Measurements from ENCODE around the gene MPC2.
"Not testable (repeated sequence)": the region's sequence is repeated elsewhere in the genome, so short reads cannot be mapped to it uniquely, and the experiment has no call there.

MPC2 gene

DNA sequence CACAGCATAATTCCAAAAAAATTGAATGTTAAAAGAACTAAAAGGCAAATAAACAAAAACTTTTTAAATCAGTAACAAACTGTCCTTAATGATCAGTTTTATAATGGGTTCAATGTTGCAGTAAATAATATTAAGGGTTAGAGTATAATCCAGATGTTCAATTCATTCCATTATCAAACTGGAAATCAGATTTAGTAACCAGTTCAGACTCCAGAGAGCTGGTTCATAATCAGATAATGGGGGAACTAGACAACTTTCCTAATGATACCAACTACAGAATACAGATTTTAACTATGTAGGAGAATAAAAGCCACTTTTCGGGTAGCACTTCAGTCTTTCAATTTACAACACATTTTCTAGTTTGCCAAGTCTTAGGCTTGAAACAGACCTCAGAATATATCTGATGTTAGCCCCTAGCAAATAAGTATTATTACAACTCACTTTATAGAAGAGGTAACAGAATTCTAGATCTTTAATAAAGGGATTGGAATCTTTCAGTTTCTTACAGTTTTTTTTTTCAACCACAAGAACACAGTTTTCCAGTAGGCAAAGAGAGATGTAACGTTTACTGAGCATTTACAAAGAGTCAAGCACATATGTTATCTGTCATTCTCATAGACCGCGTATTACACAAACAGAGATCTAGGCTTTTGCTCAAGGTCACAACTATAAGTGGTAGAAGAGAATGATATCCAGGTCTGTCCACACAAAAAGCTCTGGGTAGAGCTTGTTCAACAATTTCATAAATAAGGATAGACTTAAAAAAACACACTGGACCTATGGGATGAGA is 2.3 kb downstream of the MPC2 start:
- no peak for DNase-seq

GRCh38 chr1:167933788-167934187 is 3.1 kb downstream of the MPC2 start:
- no peak for DNase-seq

GRCh38 chr1:167929725-167930124 is 7.1 kb downstream of the MPC2 start:
- no peak for DNase-seq

- DNase-seq = not testable (repeated sequence)
Measured at GRCh38 chr1:167928919-167929318, 8.0 kb downstream of the MPC2 start.

GRCh38 chr1:167928457-167928852 is 8.4 kb downstream of the MPC2 start:
- no peak for DNase-seq

DNA sequence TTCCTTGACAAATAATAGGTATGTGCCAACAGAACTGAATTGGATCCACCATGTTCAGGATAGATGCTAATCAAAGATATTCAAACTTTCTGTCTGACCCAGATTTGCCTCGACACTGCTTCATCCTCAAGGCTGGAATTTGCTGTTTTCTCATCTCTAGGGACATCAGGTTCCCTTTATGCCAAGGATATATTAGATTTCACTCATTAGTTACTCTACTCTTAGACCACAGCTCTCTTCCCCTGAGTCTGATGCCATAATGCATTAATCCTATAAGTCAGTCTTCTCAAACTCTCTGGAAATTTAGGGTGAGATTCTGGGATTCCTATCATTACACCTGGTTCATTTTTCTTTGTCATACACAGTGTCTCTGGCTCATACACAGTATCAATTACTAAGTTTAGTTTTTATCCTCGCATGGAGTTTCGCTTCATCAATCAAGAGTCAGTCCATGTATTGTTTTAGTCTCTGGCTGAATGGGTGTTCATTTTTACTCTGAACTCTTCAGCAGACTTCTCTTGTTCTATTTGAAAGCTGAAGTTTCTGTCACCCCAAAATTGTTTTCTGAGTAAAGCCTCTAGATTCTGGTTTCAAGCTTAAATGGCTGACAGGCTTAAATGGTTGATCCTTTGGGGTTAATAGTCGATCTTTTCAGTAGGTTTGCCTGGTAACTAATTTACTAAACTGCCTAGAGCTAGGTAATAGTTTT is 9.7 kb downstream of the MPC2 start:
- DNase-seq = no peak

GRCh38 chr1:167926486-167926997 is 10.3 kb downstream of the MPC2 start:
- DNase-seq = no peak

GRCh38 chr1:167924543-167925231 is 12.2 kb downstream of the MPC2 start:
- DNase-seq = no peak

DNA sequence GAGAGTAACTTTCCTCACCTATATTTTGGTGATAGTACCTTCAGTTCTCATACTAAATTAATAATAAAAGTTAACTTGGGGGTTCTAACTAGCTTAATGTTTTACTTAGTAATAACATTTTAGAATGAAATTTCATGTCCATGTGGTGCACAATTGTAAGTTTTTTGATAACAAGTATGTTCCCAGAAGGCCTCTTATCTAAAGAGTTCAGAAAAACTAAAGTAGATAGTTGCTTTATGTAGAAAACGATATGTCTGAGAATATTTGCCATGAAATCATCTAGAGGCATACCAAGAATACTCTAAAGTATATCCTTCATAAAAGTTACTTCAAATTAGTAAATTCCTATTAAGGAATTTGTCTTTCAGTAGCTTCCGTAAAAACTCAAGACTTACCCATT is 12.8 kb downstream of the MPC2 start:
- DNase-seq = no peak

GRCh38 chr1:167923324-167924056 is 13.4 kb downstream of the MPC2 start:
- no peak for DNase-seq

DNA sequence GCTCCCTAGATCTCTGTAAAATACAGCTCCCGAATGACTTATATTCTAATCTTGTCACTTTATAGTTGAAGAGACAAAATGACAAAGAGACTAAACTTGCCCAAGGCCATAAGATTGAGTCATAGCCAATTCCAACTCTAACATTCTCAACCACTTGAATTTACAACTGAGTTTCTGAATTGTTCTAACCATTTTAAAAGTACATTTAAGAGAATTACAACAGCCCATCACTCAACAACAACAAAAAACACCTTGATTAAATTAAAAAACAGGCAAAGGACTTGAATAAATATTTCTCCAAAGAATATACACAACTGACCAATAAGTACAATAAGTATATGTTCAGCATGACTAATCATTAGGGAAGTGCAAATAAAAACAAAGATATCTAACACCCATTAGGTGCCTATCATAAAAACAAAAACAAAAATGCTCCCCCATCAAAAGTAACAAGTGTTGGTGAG is 14.2 kb downstream of the MPC2 start:
- no peak for DNase-seq

GRCh38 chr1:167922023-167922422 is 14.8 kb downstream of the MPC2 start:
- no peak for DNase-seq

- no peak for DNase-seq
Measured at GRCh38 chr1:167916766-167917511, 19.9 kb downstream of the MPC2 start.

- DNase-seq = no peak
Measured at GRCh38 chr1:167915569-167915968, 21.3 kb downstream of the MPC2 start.

DNA sequence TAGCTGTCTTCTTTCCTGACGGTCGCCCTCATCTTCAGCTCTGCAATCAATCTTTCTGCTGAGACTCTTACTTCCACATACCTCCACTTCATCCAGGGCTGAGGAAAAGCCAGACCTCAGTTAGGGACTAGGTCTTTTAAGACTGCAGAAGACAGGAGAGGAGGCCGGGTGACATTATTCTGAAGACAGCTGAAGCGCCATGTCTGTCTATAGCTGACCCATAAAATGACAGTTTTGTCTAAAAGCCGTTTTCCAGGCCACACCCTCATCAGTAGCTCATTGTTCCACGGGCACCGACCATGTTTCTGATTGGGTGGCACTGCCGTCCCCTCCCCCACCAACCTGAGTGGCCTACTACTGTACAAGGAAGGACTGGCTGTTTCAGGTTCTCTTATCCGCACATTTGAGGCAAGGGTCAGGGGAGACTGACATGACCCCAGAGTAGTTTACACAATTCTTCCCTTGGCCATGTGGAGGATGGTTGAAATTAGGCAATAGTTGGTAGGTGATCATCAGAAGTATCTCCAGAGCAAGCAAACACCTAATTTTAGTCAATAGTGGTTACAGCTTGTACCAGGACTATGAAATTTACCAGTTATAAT is 22.9 kb downstream of the MPC2 start, which contains the start of gene ADCY10:
Gene ADCY10, minus strand, starts transcription at position 240 of the 602 bp plus-strand sequence. CDS start 8,994 bp downstream, outside the sequence.
- no peak for DNase-seq

DNA sequence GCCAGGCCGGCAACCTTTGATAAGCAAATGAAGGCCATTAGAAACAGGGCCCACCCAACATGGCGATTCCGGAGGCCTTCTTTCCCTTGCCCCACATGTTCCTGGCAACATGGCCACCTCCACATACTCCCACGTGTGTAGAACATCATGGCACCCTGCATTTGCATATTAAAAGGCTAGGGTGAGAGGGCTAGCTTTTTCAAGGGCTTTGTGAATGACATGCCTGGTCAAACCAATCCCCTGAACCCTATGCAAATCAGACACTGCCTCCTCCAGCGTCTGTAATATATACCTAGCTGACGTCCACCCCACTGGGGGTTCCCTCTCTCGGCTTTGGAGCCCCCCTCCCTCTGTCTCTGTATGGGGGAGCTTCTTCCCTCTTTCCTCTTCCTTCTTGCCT is 24.6 kb downstream of the MPC2 start:
- no peak for DNase-seq

DNA sequence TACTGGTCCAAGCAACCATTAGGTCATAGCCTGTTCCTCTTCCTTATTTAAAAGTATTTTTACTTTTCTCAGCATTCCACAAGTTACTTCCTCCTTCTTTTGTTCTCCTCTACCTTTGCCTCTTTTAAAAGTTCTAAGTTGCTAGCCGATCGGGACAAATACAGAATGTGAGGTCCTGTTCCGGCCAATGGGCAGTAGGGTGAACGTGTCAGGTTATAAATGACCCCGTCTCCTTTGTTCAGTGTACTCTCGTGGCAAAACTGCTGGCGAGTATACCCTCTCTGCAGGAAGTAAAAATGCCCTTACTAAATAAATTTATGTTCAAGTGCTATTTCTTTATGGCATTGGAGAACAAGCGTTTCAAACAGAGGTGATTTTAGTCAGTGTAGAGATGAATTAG is 25.5 kb downstream of the MPC2 start:
- DNase-seq = no peak

DNA sequence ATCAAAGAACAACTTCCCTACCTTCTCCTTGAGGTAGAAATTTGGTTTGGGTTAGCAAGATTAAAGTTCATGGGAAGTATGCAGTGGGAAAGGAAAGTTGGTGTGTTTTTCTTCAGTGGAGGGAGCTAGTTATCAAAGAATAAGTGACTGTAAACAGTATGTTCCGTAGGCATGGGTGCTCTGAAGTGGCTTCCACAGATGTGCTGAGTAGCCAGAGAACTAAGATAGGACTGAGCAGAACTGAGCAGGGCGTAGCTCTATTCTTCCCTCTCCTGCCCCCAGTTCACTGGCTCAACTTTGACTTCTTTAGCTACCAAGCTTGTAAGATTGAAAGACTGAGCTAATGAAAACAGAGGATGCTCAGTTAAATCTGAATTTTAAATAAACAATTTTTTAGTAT is 26.3 kb downstream of the MPC2 start:
- DNase-seq = no peak

GRCh38 chr1:167909691-167910180 is 27.1 kb downstream of the MPC2 start:
- DNase-seq = no peak

- no peak for DNase-seq
Measured at GRCh38 chr1:167905671-167906070, 31.2 kb downstream of the MPC2 start.

GRCh38 chr1:167905182-167905581 is 31.7 kb downstream of the MPC2 start:
- DNase-seq = no peak
